Measurements from ENCODE around the gene SEBOX. TPM values are rescaled to one million over a fixed set of nuclear protein-coding genes. Genes with fewer than 3 reads are reported as not detected.

Gene SEBOX
- total RNA-seq, 4 donors from 2014 or later: not detected

DNA sequence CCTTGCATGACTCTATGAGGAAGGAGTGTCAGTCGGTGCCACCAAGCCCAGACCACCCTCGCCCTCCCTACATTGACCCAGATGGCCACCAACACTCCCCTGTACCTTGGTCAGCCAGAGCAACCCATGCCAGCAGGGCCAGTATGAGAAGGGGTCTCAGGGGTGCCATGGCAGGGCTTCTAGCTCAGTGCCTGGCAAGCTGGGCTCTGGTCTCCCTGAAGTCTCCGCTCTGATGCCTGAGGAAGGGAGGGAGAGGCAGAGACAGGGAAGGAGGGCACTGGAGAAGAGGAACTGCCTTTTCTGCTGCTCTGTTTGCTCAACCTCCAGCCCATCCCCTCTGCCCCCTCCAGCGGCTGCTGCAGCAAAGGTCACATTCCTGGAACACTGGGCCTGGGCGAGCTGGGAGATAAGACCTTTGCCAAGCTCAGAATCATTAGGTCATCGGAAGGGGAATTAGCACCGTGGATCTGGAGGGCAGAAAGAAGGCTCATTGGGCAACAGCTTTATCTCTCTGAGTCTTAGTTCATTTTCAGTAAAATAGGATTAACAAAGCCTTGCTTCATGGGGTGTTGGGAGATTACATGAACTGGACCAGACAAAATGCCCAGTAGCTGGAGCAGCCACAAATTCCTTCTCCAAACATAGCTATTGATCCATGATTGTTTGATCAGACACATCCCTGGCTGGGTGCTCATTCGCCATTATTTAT is 5.2 kb upstream of the SEBOX start, which contains the start of gene VTN:
VTN (minus strand) TSS at position 273 of the 709 bp plus-strand sequence; CDS start at position 169, 104 bp downstream.
- peaks cover 30% of the 10 kb centered on the region for H3K4me1 ChIP-seq
- H3K27ac ChIP-seq: peak within 1 kb of the TSS; percentile 11
- no peaks in the 10 kb centered on the region for H3K27me3 ChIP-seq
- no peaks in the 10 kb centered on the region for H3K36me3 ChIP-seq
- TF ChIP-seq EP300 (IDR thresholded peaks at IDR 0.05): no peak
- no peak for TF ChIP-seq POLR2AphosphoS5 (IDR thresholded peaks at IDR 0.05)
- H3K9me3 ChIP-seq: no peaks in the 10 kb centered on the region
- 27% methylated on average over 8 of the region's 8 CpGs for WGBS
- no peak for DNase-seq (ENCODE audit: low spot score in 2 of 2)
- peak within 1 kb of the TSS; percentile 64 for H3K4me3 ChIP-seq

GRCh38 chr17:28369684-28370034 is 4.7 kb upstream of the SEBOX start:
- Histone ChIP-seq H3K27me3 (no peaks in the 10 kb centered on the region), H3K27ac (no peak overlapping the region), H3K4me1 (peaks cover 30% of the 10 kb centered on the region), H3K9me3 (no peaks in the 10 kb centered on the region), H3K4me3 (no peak overlapping the region), H3K36me3 (peaks cover 4% of the 10 kb centered on the region)
- DNase-seq (ENCODE audit: low spot score in 2 of 2): no peak
- TF ChIP-seq EP300 (IDR thresholded peaks at IDR 0.05): no peak
- TF ChIP-seq POLR2AphosphoS5 (IDR thresholded peaks at IDR 0.05): no peak
- no peak for TF ChIP-seq CTCF (IDR thresholded peaks at IDR 0.05)
- TF ChIP-seq POLR2A (IDR thresholded peaks at IDR 0.05): no peak
- 79% methylated on average over 10 of the region's 10 CpGs for WGBS

- Histone ChIP-seq H3K27me3 (no peaks in the 10 kb centered on the region), H3K4me1 (peaks cover 30% of the 10 kb centered on the region), H3K36me3 (peaks cover 10% of the 10 kb centered on the region), H3K4me3 (no peak overlapping the region), H3K9me3 (no peaks in the 10 kb centered on the region), H3K27ac (no peak overlapping the region)
- DNase-seq (ENCODE audit: low spot score in 2 of 2): no peak
- TF ChIP-seq POLR2AphosphoS5 (IDR thresholded peaks at IDR 0.05) (no peak), EP300 (IDR thresholded peaks at IDR 0.05) (no peak), CTCF (IDR thresholded peaks at IDR 0.05) (no peak), POLR2A (IDR thresholded peaks at IDR 0.05) (no peak)
- WGBS: 93% methylated on average over 23 of the region's 23 CpGs
These were observed 4.1 kb upstream of the SEBOX start for GRCh38 chr17:28368915-28369683.

DNA sequence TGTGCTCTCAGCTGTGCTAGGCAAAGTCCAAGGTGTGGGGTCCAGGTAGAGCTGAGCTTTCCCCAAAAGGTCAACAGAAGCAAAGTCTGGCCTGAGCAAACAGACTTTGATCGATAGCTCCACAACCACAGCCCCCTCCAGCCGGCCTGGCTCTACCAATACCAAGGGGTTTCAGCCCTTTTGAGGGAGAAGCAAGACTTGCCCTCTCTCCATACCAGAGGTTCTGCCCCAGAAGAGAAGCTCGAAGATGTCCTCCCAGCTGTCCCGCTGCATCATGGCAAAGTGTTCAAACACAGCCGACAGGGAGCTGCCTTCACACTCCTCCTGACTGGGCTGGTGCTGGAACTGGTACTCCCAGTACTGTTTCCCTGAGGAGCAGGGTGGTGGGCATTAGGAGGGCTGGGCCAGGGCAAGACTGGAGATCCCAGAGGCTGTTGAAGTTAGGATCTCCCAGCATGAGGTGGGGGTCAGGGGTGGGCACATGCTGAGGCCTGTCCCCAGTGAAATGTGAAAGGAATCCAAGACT is 3.4 kb upstream of the SEBOX start:
- H3K9me3 ChIP-seq: no peaks in the 10 kb centered on the region
- H3K36me3 ChIP-seq: peaks cover 17% of the 10 kb centered on the region
- no peak for DNase-seq (ENCODE audit: low spot score in 2 of 2)
- H3K4me3 ChIP-seq: no peak overlapping the region
- no peaks in the 10 kb centered on the region for H3K27me3 ChIP-seq
- no peak overlapping the region for H3K27ac ChIP-seq
- TF ChIP-seq EP300 (IDR thresholded peaks at IDR 0.05) (no peak), POLR2AphosphoS5 (IDR thresholded peaks at IDR 0.05) (no peak), CTCF (IDR thresholded peaks at IDR 0.05) (no peak), POLR2A (IDR thresholded peaks at IDR 0.05) (no peak)
- 100% methylated on average over 4 of the region's 5 CpGs for WGBS
- H3K4me1 ChIP-seq: peaks cover 30% of the 10 kb centered on the region

GRCh38 chr17:28367641-28368305 is 2.8 kb upstream of the SEBOX start:
- Histone ChIP-seq H3K9me3 (no peaks in the 10 kb centered on the region), H3K27ac (no peak overlapping the region), H3K4me1 (peaks cover 26% of the 10 kb centered on the region), H3K4me3 (no peak overlapping the region), H3K27me3 (no peaks in the 10 kb centered on the region), H3K36me3 (peaks cover 23% of the 10 kb centered on the region)
- 82% methylated on average over 10 of the region's 21 CpGs for WGBS
- DNase-seq (ENCODE audit: low spot score in 2 of 2): no peak
- no peak for TF ChIP-seq POLR2A (IDR thresholded peaks at IDR 0.05)
- TF ChIP-seq CTCF (IDR thresholded peaks at IDR 0.05): no peak
- TF ChIP-seq POLR2AphosphoS5 (IDR thresholded peaks at IDR 0.05): no peak
- TF ChIP-seq EP300 (IDR thresholded peaks at IDR 0.05): no peak
